Measurements from ENCODE around the gene TOM1L2.

Gene TOM1L2

GRCh38 chr17:17841601-17842025, 130.6 kb downstream of the TOM1L2 start:
- Histone ChIP-seq H2AFZ (ENCODE audit: low read depth, low read length) (no peak overlapping the region), H3K4me1 (ENCODE audit: insufficient read depth, low read length) (peaks cover 16% of the 10 kb centered on the region), H3K9me3 (ENCODE audit: low read length) (no peaks in the 10 kb centered on the region), H3K36me3 (ENCODE audit: insufficient read depth, low read length) (no peaks in the 10 kb centered on the region), H3K27me3 (ENCODE audit: insufficient read depth, low read length) (no peaks in the 10 kb centered on the region), H3K4me3 (ENCODE audit: low read length) (no peak overlapping the region)

- Histone ChIP-seq H2AFZ (ENCODE audit: low read depth, low read length) (no peak overlapping the region), H3K9me3 (ENCODE audit: low read length) (no peaks in the 10 kb centered on the region), H3K27me3 (ENCODE audit: insufficient read depth, low read length) (no peaks in the 10 kb centered on the region), H3K4me1 (ENCODE audit: insufficient read depth, low read length) (peaks cover 17% of the 10 kb centered on the region), H3K4me3 (ENCODE audit: low read length) (no peak overlapping the region), H3K36me3 (ENCODE audit: insufficient read depth, low read length) (no peaks in the 10 kb centered on the region)
Observed at GRCh38 chr17:17840751-17841591, 131.2 kb downstream of the TOM1L2 start.

DNA sequence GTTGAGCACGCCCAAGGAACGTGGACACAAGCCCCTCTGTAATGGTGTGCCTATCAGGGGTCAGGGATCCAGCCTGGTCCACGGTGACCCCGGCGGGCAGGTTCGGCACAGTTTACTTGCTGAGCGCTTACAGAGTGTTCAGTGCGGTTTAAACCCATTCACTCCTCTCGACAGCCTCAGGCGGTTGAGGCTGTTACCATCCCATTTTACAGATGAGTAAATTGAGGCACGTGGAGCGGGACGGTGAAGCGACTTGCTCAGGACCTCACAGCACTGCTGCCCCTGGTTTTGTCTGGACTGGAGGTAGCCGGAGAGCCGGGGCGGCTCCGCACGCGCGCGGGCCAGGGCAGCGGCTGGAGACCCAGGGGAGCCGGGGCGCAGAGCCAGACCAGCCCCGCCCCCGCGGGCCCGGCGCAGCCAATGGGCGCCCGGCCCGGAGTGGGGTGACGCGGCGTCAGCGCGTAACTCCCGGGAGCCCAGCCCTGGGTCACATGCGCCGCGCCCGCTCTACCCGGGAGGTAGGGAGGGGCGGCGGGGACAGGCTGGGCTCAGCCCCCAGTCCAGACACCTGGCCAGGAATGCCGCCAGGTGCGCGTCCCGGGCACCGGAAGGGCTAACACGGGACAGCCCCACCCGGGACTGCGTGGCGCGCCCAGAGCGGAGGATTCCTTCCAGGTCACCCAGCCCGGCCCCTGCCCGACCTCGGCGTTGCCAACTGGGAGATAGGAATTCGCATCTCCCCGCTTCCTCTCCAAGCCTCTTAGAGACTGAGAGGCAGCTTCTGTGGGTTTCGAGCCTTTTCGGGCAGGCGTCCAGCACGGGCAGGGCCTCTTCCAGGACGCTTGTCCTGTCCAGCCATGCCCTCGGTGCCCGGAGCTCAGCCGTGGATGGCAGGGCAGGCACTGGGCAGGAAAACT, 132.2 kb downstream of the TOM1L2 start:
- Histone ChIP-seq H3K9me3 (ENCODE audit: low read length) (no peaks in the 10 kb centered on the region), H2AFZ (ENCODE audit: low read depth, low read length) (no peak overlapping the region), H3K27me3 (ENCODE audit: insufficient read depth, low read length) (no peaks in the 10 kb centered on the region), H3K4me3 (ENCODE audit: low read length) (no peak overlapping the region), H3K36me3 (ENCODE audit: insufficient read depth, low read length) (no peaks in the 10 kb centered on the region), H3K4me1 (ENCODE audit: insufficient read depth, low read length) (peaks cover 23% of the 10 kb centered on the region)

DNA sequence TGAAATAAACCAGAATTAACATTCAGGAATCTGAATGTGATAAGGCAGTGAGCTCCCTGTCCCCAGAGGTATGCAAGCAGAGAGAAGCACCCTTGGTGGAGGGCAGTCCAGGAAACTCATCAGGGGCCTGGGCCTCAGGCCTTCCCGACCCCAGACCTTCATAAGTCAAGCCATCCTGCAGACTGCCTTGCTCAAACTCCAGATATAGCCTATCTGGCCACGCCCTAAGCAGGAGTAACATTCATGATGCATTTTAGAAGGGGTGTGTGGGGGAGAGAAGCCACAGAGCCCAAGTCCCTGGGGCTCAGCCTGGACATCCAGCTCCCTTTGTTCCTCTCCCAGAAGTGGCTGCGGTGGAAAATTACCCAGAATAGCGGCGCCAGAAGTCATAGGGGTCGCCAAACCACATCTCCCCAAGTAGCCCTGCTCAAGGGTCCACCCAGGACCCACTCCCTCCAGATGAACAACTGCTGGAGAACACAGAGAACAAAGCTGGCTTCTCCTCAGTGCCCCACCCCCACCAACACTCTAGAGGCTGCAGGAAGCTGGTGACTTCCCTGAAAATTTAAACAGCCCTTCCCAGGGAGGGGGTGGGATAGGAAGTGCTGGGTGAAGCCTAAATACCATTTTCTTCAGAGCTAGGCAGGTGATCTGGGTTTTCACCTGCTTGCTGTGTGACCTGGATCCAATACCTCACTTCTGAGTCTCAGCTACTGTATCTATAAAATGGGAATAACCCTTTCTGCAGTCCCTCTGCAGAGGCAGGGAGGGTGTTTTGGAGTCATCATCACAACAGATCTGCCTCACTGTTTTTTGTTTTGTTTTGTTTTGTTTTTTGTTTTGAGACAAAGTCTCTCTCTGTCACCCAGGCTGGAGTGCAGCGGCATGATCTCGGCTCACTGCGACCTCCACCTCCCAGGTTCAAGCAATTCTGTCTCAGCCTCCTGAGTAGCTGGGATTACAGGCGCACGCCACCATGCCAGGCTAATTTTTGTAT, 133.9 kb downstream of the TOM1L2 start:
- H3K9me3 ChIP-seq (ENCODE audit: low read length), result no peaks in the 10 kb centered on the region
- H2AFZ ChIP-seq (ENCODE audit: low read depth, low read length), result no peak overlapping the region
- peaks cover 23% of the 10 kb centered on the region for H3K4me1 ChIP-seq (ENCODE audit: insufficient read depth, low read length)
- no peaks in the 10 kb centered on the region for H3K36me3 ChIP-seq (ENCODE audit: insufficient read depth, low read length)
- no peaks in the 10 kb centered on the region for H3K27me3 ChIP-seq (ENCODE audit: insufficient read depth, low read length)
- no peak overlapping the region for H3K4me3 ChIP-seq (ENCODE audit: low read length)

GRCh38 chr17:17837380-17837821, 134.8 kb downstream of the TOM1L2 start:
- Histone ChIP-seq H3K36me3 (ENCODE audit: insufficient read depth, low read length) (no peaks in the 10 kb centered on the region), H3K4me3 (ENCODE audit: low read length) (peak overlapping the region; percentile 71), H3K4me1 (ENCODE audit: insufficient read depth, low read length) (peaks cover 23% of the 10 kb centered on the region), H3K9me3 (ENCODE audit: low read length) (no peaks in the 10 kb centered on the region), H2AFZ (ENCODE audit: low read depth, low read length) (no peak overlapping the region), H3K27me3 (ENCODE audit: insufficient read depth, low read length) (no peaks in the 10 kb centered on the region)

DNA sequence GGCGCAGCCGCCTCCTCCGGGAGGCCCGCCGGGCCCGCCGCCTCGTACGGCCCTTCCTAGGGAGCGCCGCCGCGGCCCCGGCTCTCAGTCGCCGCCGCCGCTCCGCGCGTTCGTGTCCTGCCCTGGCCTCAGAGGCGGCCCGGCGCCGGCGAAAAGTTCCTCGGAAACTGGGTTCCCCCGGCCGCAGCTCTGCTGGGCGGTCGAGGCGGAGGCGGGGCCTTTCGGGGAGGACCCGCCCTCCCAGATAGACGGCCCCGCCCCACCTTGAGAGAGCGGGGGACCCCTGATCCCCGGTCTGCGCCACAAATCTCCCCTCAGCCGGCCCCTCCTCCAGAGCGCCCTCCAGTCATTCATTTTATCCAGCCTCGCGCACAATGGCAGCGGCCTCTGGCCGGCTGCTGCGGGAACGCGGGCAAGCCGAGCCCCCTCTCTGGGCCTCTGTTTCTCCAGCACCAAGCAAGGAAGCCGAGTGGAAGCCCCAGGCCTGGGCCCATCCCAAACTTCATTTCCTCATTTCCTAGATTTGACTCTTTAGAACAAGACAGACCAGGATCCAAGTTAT, 135.3 kb downstream of the TOM1L2 start, which contains the start of gene SREBF1:
Gene SREBF1, minus strand, starts transcription at position 169 of the 562 bp plus-strand sequence. CDS start 169 bp downstream, outside the sequence.
- Histone ChIP-seq H3K27me3 (ENCODE audit: insufficient read depth, low read length) (no peaks in the 10 kb centered on the region), H2AFZ (ENCODE audit: low read depth, low read length) (peak within 1 kb of the TSS; percentile 48), H3K9me3 (ENCODE audit: low read length) (no peaks in the 10 kb centered on the region), H3K4me1 (ENCODE audit: insufficient read depth, low read length) (peaks cover 23% of the 10 kb centered on the region), H3K4me3 (ENCODE audit: low read length) (peak within 1 kb of the TSS; percentile 71), H3K36me3 (ENCODE audit: insufficient read depth, low read length) (no peaks in the 10 kb centered on the region)

DNA sequence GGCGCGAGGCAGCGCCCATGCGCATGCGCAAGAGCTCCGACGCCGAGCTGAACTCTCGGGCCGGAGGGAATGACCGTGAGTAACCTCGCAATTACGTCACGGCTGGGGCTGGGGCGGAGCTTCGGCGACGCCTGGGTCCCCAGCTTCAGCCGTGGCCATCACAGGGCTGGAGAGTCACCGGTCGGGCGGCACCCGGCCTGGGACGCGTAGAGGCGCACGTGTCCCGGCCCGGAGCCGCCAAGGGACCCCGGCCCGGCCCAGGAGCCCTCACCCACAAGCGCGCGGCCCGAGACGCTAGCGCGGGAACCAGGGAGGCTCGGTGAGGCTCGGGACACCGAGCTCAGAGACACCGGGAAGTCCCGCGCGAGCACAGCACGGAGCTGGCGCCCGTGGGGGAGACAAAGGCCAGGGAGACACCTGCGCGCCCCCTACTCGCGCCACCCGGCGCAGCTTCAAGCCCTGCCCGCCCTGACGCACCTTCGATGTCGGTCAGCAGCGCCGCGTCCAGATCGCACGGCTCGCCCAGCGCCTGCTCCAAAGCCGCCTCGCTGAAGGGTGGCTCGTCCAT, 135.9 kb downstream of the TOM1L2 start:
- Histone ChIP-seq H3K4me1 (ENCODE audit: insufficient read depth, low read length) (peaks cover 23% of the 10 kb centered on the region), H3K36me3 (ENCODE audit: insufficient read depth, low read length) (no peaks in the 10 kb centered on the region), H2AFZ (ENCODE audit: low read depth, low read length) (peak overlapping the region; percentile 48), H3K4me3 (ENCODE audit: low read length) (peak overlapping the region; percentile 71), H3K27me3 (ENCODE audit: insufficient read depth, low read length) (no peaks in the 10 kb centered on the region), H3K9me3 (ENCODE audit: low read length) (no peaks in the 10 kb centered on the region)

GRCh38 chr17:17835415-17836249, 136.6 kb downstream of the TOM1L2 start:
- Histone ChIP-seq H3K9me3 (ENCODE audit: low read length) (no peaks in the 10 kb centered on the region), H2AFZ (ENCODE audit: low read depth, low read length) (peak overlapping the region; percentile 48), H3K36me3 (ENCODE audit: insufficient read depth, low read length) (no peaks in the 10 kb centered on the region), H3K4me3 (ENCODE audit: low read length) (peak overlapping the region; percentile 71), H3K4me1 (ENCODE audit: insufficient read depth, low read length) (peaks cover 22% of the 10 kb centered on the region), H3K27me3 (ENCODE audit: insufficient read depth, low read length) (no peaks in the 10 kb centered on the region)

- Histone ChIP-seq H3K4me3 (ENCODE audit: low read length) (no peak overlapping the region), H3K36me3 (ENCODE audit: insufficient read depth, low read length) (no peaks in the 10 kb centered on the region), H2AFZ (ENCODE audit: low read depth, low read length) (no peak overlapping the region), H3K9me3 (ENCODE audit: low read length) (no peaks in the 10 kb centered on the region), H3K27me3 (ENCODE audit: insufficient read depth, low read length) (no peaks in the 10 kb centered on the region), H3K4me1 (ENCODE audit: insufficient read depth, low read length) (peaks cover 24% of the 10 kb centered on the region)
Observed at GRCh38 chr17:17834974-17835373, 137.2 kb downstream of the TOM1L2 start.

DNA sequence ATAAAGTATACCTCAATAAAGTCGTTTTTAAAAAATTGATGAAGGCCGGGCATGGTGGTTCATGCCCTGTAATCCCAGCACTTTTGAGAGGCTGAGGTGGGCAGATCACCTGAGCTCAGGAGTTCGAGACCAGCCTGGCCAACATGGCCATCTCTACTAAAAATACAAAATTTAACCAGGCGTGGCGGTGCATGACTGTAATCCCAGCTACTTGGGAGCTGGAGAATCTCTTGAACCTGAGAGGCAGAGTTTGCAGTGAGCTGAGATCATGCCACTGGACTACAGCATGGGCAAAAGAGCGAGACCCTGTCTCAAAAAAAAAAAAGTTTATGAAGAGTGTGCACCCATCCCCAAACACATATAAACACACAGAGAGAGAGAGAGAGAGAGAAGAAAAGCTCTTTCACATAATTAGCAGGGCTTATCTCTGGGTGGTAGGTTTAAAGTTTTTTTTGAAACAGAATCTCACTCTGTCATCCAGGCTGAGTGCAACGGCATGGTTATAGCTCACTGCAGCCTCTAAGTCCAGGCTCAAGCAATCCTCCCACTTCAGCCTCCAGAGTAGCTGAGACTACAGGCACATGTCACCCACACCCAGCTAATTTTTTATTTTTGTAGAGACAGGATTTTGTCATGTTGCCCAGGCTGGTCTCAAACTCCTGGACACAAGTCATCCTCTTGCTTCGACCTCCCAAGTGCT, 138.4 kb downstream of the TOM1L2 start:
- peaks cover 24% of the 10 kb centered on the region for H3K4me1 ChIP-seq (ENCODE audit: insufficient read depth, low read length)

DNA sequence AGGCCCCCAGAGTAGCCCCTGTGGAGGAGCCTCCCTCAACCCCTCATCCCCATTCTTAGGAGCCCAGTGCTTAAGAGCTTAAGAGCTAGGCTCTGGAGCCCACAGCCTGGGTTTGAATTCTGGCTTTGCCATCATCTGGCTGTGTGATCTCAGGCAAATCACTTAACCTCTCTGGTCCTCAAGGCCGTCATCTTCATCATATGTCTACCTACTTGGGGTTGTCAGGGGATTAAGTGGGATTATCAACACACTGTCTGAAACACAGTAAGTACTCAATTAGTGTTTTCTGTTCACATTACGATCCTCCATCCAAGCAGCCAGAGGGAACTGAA, 140.2 kb downstream of the TOM1L2 start:
- Histone ChIP-seq H3K9me3 (ENCODE audit: low read length) (no peaks in the 10 kb centered on the region), H3K4me1 (ENCODE audit: insufficient read depth, low read length) (peaks cover 14% of the 10 kb centered on the region), H3K4me3 (ENCODE audit: low read length) (no peak overlapping the region), H2AFZ (ENCODE audit: low read depth, low read length) (no peak overlapping the region), H3K36me3 (ENCODE audit: insufficient read depth, low read length) (no peaks in the 10 kb centered on the region), H3K27me3 (ENCODE audit: insufficient read depth, low read length) (no peaks in the 10 kb centered on the region)

More for the DNA sequence above, 138.4 kb downstream of the TOM1L2 start:
- Histone ChIP-seq H3K4me3 (ENCODE audit: low read length) (no peak overlapping the region), H3K36me3 (ENCODE audit: insufficient read depth, low read length) (no peaks in the 10 kb centered on the region), H2AFZ (ENCODE audit: low read depth, low read length) (no peak overlapping the region), H3K9me3 (ENCODE audit: low read length) (no peaks in the 10 kb centered on the region), H3K27me3 (ENCODE audit: insufficient read depth, low read length) (no peaks in the 10 kb centered on the region)

Data from neuron (in vitro differentiated cells).